ENCODE data around the gene FADD.

GRCh38 chr11:70156291-70157037 is 46.6 kb upstream of the FADD start:
- TF ChIP-seq POLR2A (IDR thresholded peaks at IDR 0.05) = no peak
- TF ChIP-seq CTCF (IDR thresholded peaks at IDR 0.05) = no peak

All from esophagus squamous epithelium (tissue), 4 donors.